ENCODE measurements around the gene MYO1H.

DNA sequence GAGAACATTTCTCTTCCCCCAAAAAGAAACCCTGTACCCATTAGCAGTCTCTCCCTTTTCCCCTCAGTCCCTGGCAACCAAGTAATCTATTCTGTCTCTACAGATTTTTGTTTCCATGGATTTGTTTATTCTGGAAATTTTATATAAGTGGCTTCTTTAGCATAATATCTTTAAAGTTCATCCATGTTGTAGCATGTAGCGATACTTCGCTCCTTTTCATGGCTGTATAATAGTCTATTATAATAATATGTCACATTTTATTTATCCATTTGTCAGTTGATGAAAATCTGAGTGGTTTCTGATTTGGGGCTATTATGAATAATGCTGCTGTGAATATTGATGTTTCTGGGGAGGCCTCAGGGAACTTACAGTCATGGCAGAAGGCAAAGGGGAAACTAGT, 12.8 kb upstream of the MYO1H start:
- TF ChIP-seq POLR2AphosphoS5 (IDR thresholded peaks at IDR 0.05) (no peak), POLR2A (IDR thresholded peaks at IDR 0.05; ENCODE audit: low read depth) (no peak), EP300 (IDR thresholded peaks at IDR 0.05) (no peak), CTCF (IDR thresholded peaks at IDR 0.05) (no peak)
